ENCODE data around the gene P3H4. TPM values are rescaled to one million over a fixed set of nuclear protein-coding genes. Genes with fewer than 3 reads are reported as not detected.
"Not testable (repeated sequence)": the region's sequence is repeated elsewhere in the genome, so short reads cannot be mapped to it uniquely, and the experiment has no call there.

Gene P3H4
- total RNA-seq, 1 experiment from 2014 or later = not detected

- H4K20me1 ChIP-seq (ENCODE audit: insufficient read depth, low read depth, low read length); H3K9ac ChIP-seq (ENCODE audit: low read length); H3K4me2 ChIP-seq (ENCODE audit: low read depth, low read length, poor library complexity, severe bottlenecking); H3K9me3 ChIP-seq (ENCODE audit: low read length); H3K27me3 ChIP-seq (ENCODE audit: low read length); H3K79me2 ChIP-seq (ENCODE audit: low read length); H3K4me3 ChIP-seq (ENCODE audit: low read length); DNase-seq; H3K9me2 ChIP-seq (replicated peaks; ENCODE audit: insufficient read depth, low read length); H3K36me3 ChIP-seq (ENCODE audit: insufficient read depth, low read length); H2AFZ ChIP-seq (ENCODE audit: low read length); H3K27ac ChIP-seq (ENCODE audit: low read length): not testable (repeated sequence)
- peaks cover 18% of the 10 kb centered on the region for H3K4me1 ChIP-seq (ENCODE audit: low read length)
Measured at GRCh38 chr17:41839448-41839847, 27.7 kb upstream of the P3H4 start.

- no peaks in the 10 kb centered on the region for H3K79me2 ChIP-seq (ENCODE audit: low read length)
- no peak for DNase-seq
- H3K4me2 ChIP-seq (ENCODE audit: low read depth, low read length, poor library complexity, severe bottlenecking) = peak within 1 kb of the TSS; percentile 63
- H3K27me3 ChIP-seq (ENCODE audit: low read length) = no peaks in the 10 kb centered on the region
- H3K4me1 ChIP-seq (ENCODE audit: low read length) = peaks cover 18% of the 10 kb centered on the region
- H3K27ac ChIP-seq (ENCODE audit: low read length) = no peak within 1 kb of the TSS
- no peaks in the 10 kb centered on the region for H3K9me2 ChIP-seq (replicated peaks; ENCODE audit: insufficient read depth, low read length)
- H3K9me3 ChIP-seq (ENCODE audit: low read length) = no peaks in the 10 kb centered on the region
- peak within 1 kb of the TSS; percentile 79; the same call in 1 of the 2 replicates for H2AFZ ChIP-seq (ENCODE audit: low read length)
- peak within 1 kb of the TSS; percentile 50 for H3K9ac ChIP-seq (ENCODE audit: low read length)
- H4K20me1 ChIP-seq (ENCODE audit: insufficient read depth, low read depth, low read length) = no peaks in the 10 kb centered on the region
- peak within 1 kb of the TSS; percentile 80; the same call in 1 of the 2 replicates for H3K4me3 ChIP-seq (ENCODE audit: low read length)
- H3K36me3 ChIP-seq (ENCODE audit: insufficient read depth, low read length) = no peaks in the 10 kb centered on the region
Measured at GRCh38 chr17:41837761-41838538, 26.2 kb upstream of the P3H4 start, which contains the start of gene KLHL10. TSS of gene KLHL10 (plus strand) at chr17:41837825. CDS start at chr17:41837933, 108 bp downstream.

- H3K79me2 ChIP-seq (ENCODE audit: low read length) = no peaks in the 10 kb centered on the region
- H3K36me3 ChIP-seq (ENCODE audit: insufficient read depth, low read length) = no peaks in the 10 kb centered on the region
- no peak overlapping the region for H3K27ac ChIP-seq (ENCODE audit: low read length)
- H4K20me1 ChIP-seq (ENCODE audit: insufficient read depth, low read depth, low read length) = no peaks in the 10 kb centered on the region
- no peaks in the 10 kb centered on the region for H3K9me3 ChIP-seq (ENCODE audit: low read length)
- peak overlapping the region; percentile 79; the same call in 1 of the 2 replicates for H2AFZ ChIP-seq (ENCODE audit: low read length)
- H3K9ac ChIP-seq (ENCODE audit: low read length) = peak overlapping the region; percentile 50
- no peaks in the 10 kb centered on the region for H3K9me2 ChIP-seq (replicated peaks; ENCODE audit: insufficient read depth, low read length)
- H3K27me3 ChIP-seq (ENCODE audit: low read length) = no peaks in the 10 kb centered on the region
- peaks cover 18% of the 10 kb centered on the region for H3K4me1 ChIP-seq (ENCODE audit: low read length)
- H3K4me2 ChIP-seq (ENCODE audit: low read depth, low read length, poor library complexity, severe bottlenecking) = peak overlapping the region; percentile 63
- peak overlapping the region; percentile 80; the same call in 1 of the 2 replicates for H3K4me3 ChIP-seq (ENCODE audit: low read length)
- DNase-seq = no peak
Measured at GRCh38 chr17:41836550-41837196, 24.9 kb upstream of the P3H4 start.

GRCh38 chr17:41835800-41836549 lies 24.2 kb upstream of the P3H4 start, which contains the start of gene NT5C3B:
TSS of gene NT5C3B (minus strand) at chr17:41836232. CDS start at chr17:41836193, 39 bp downstream.
- H3K36me3 ChIP-seq (ENCODE audit: insufficient read depth, low read length) = no peaks in the 10 kb centered on the region
- no peaks in the 10 kb centered on the region for H3K79me2 ChIP-seq (ENCODE audit: low read length)
- H3K9me3 ChIP-seq (ENCODE audit: low read length) = no peaks in the 10 kb centered on the region
- no peak within 1 kb of the TSS for H3K27ac ChIP-seq (ENCODE audit: low read length)
- peak within 1 kb of the TSS; percentile 80 for H3K4me3 ChIP-seq (ENCODE audit: low read length)
- peak within 1 kb of the TSS; percentile 66 for H3K4me2 ChIP-seq (ENCODE audit: low read depth, low read length, poor library complexity, severe bottlenecking)
- H3K4me1 ChIP-seq (ENCODE audit: low read length) = peaks cover 18% of the 10 kb centered on the region
- DNase-seq = peak; percentile 71
- H3K9ac ChIP-seq (ENCODE audit: low read length) = peak within 1 kb of the TSS; percentile 81
- no peaks in the 10 kb centered on the region for H3K27me3 ChIP-seq (ENCODE audit: low read length)
- no peaks in the 10 kb centered on the region for H4K20me1 ChIP-seq (ENCODE audit: insufficient read depth, low read depth, low read length)
- H3K9me2 ChIP-seq (replicated peaks; ENCODE audit: insufficient read depth, low read length) = no peaks in the 10 kb centered on the region
- H2AFZ ChIP-seq (ENCODE audit: low read length) = peak within 1 kb of the TSS; percentile 98

GRCh38 chr17:41835214-41835799 lies 23.6 kb upstream of the P3H4 start:
- Histone ChIP-seq H3K27me3 (ENCODE audit: low read length) (no peaks in the 10 kb centered on the region), H3K4me2 (ENCODE audit: low read depth, low read length, poor library complexity, severe bottlenecking) (peak overlapping the region; percentile 66), H2AFZ (ENCODE audit: low read length) (peak overlapping the region; percentile 98), H3K4me1 (ENCODE audit: low read length) (peaks cover 18% of the 10 kb centered on the region), H3K9me3 (ENCODE audit: low read length) (no peaks in the 10 kb centered on the region), H3K4me3 (ENCODE audit: low read length) (peak overlapping the region; percentile 80), H3K36me3 (ENCODE audit: insufficient read depth, low read length) (no peaks in the 10 kb centered on the region), H4K20me1 (ENCODE audit: insufficient read depth, low read depth, low read length) (no peaks in the 10 kb centered on the region), H3K79me2 (ENCODE audit: low read length) (no peaks in the 10 kb centered on the region), H3K9me2 (replicated peaks; ENCODE audit: insufficient read depth, low read length) (no peaks in the 10 kb centered on the region), H3K27ac (ENCODE audit: low read length) (no peak overlapping the region), H3K9ac (ENCODE audit: low read length) (peak overlapping the region; percentile 81)
- DNase-seq = peak; percentile 53

GRCh38 chr17:41829961-41830360 lies 18.2 kb upstream of the P3H4 start:
- not testable (repeated sequence) for H3K4me1 ChIP-seq (ENCODE audit: low read length); H3K4me3 ChIP-seq (ENCODE audit: low read length); H3K4me2 ChIP-seq (ENCODE audit: low read depth, low read length, poor library complexity, severe bottlenecking); H2AFZ ChIP-seq (ENCODE audit: low read length); H4K20me1 ChIP-seq (ENCODE audit: insufficient read depth, low read depth, low read length); H3K9me2 ChIP-seq (replicated peaks; ENCODE audit: insufficient read depth, low read length); DNase-seq; H3K27me3 ChIP-seq (ENCODE audit: low read length); H3K9me3 ChIP-seq (ENCODE audit: low read length); H3K27ac ChIP-seq (ENCODE audit: low read length); H3K9ac ChIP-seq (ENCODE audit: low read length); H3K79me2 ChIP-seq (ENCODE audit: low read length); H3K36me3 ChIP-seq (ENCODE audit: insufficient read depth, low read length)

- H3K27me3 ChIP-seq (ENCODE audit: low read length) = no peaks in the 10 kb centered on the region
- H3K4me2 ChIP-seq (ENCODE audit: low read depth, low read length, poor library complexity, severe bottlenecking) = no peak overlapping the region
- H4K20me1 ChIP-seq (ENCODE audit: insufficient read depth, low read depth, low read length) = no peaks in the 10 kb centered on the region
- H2AFZ ChIP-seq (ENCODE audit: low read length) = no peak overlapping the region
- H3K27ac ChIP-seq (ENCODE audit: low read length) = no peak overlapping the region
- H3K9me3 ChIP-seq (ENCODE audit: low read length) = no peaks in the 10 kb centered on the region
- H3K4me1 ChIP-seq (ENCODE audit: low read length) = no peaks in the 10 kb centered on the region
- H3K79me2 ChIP-seq (ENCODE audit: low read length) = no peaks in the 10 kb centered on the region
- H3K4me3 ChIP-seq (ENCODE audit: low read length) = no peak overlapping the region
- H3K9me2 ChIP-seq (replicated peaks; ENCODE audit: insufficient read depth, low read length) = no peaks in the 10 kb centered on the region
- no peak overlapping the region for H3K9ac ChIP-seq (ENCODE audit: low read length)
- H3K36me3 ChIP-seq (ENCODE audit: insufficient read depth, low read length) = no peaks in the 10 kb centered on the region
- DNase-seq = no peak
Measured at GRCh38 chr17:41825175-41825845, 13.6 kb upstream of the P3H4 start.

All from Karpas-422 (cell line).